HEK293 (cell line): ENCODE results near the gene PTK7.

ENCODE experiments used
- AEBP2 ChIP-seq: fragments of 450-650 bp; formaldehyde crosslinking; IDR thresholded peaks from 2 replicates; pipeline ENCODE4 v1.5.1; 2016; ENCODE audit warnings: missing biosample characterization, missing genetic modification characterization, borderline replicate concordance
- GFI1B ChIP-seq: fragments of 450-650 bp; formaldehyde crosslinking; IDR thresholded peaks from 2 replicates; pipeline ENCODE4 v1.5.1; 2016; ENCODE audit warnings: missing biosample characterization, missing genetic modification characterization
- HOXC10 ChIP-seq: sonication (generic); formaldehyde crosslinking; IDR thresholded peaks from 2 replicates; pipeline ENCODE4 v1.8.1; 2023; ENCODE audit warnings: mild to moderate bottlenecking, missing genetic modification reagents
- HOXD13 ChIP-seq: sonication (generic); formaldehyde crosslinking; IDR thresholded peaks from 2 replicates; pipeline ENCODE4 v1.8.0; 2022; ENCODE audit warnings: missing genetic modification reagents, borderline replicate concordance
- MYNN ChIP-seq: fragments of 450-650 bp; formaldehyde crosslinking; IDR thresholded peaks from 2 replicates; pipeline ENCODE4 v1.5.1; 2016; ENCODE audit warnings: missing biosample characterization, missing genetic modification characterization, borderline replicate concordance
- SCRT2 ChIP-seq: fragments of 450-650 bp; formaldehyde crosslinking; IDR thresholded peaks from 2 replicates; pipeline ENCODE4 v1.5.1; 2016; ENCODE audit warnings: missing biosample characterization, missing genetic modification characterization
- SETDB1 ChIP-seq: IDR thresholded peaks from one replicate; pipeline ENCODE4 v1.6.1; 2017; ENCODE audit warnings: mild to moderate bottlenecking, low read length, moderate library complexity, mixed read lengths; ENCODE audit not compliant: insufficient read length
- ZBTB10 ChIP-seq: fragments of 450-650 bp; formaldehyde crosslinking; IDR thresholded peaks from 2 replicates; pipeline ENCODE4 v1.5.1; 2016; ENCODE audit warnings: missing biosample characterization, missing genetic modification characterization
- ZBTB17 ChIP-seq: fragments of 450-650 bp; formaldehyde crosslinking; IDR thresholded peaks from 2 replicates; pipeline ENCODE4 v1.5.1; 2016; ENCODE audit warnings: missing biosample characterization, missing genetic modification characterization
- ZBTB44 ChIP-seq: fragments of 450-650 bp; IDR thresholded peaks from 2 replicates; pipeline ENCODE4 v1.5.1; 2018; ENCODE audit warnings: missing biosample characterization, mild to moderate bottlenecking, missing genetic modification characterization
- ZNF155 ChIP-seq: fragments of 450-650 bp; formaldehyde crosslinking; IDR thresholded peaks from 2 replicates; pipeline ENCODE4 v1.5.1; 2016; ENCODE audit warnings: missing biosample characterization, missing genetic modification characterization
- ZNF169 ChIP-seq: fragments of 450-650 bp; formaldehyde crosslinking; IDR thresholded peaks from 2 replicates; pipeline ENCODE4 v1.5.1; 2016; ENCODE audit warnings: missing biosample characterization, missing genetic modification characterization
- ZNF175 ChIP-seq: fragments of 450-650 bp; formaldehyde crosslinking; IDR thresholded peaks from 2 replicates; pipeline ENCODE4 v1.5.1; 2016; ENCODE audit warnings: missing biosample characterization, missing genetic modification characterization
- ZNF18 ChIP-seq: fragments of 450-650 bp; formaldehyde crosslinking; IDR thresholded peaks from 2 replicates; pipeline ENCODE4 v1.5.1; 2016; ENCODE audit warnings: missing biosample characterization, missing genetic modification characterization
- ZNF211 ChIP-seq: fragments of 450-650 bp; formaldehyde crosslinking; IDR thresholded peaks from 2 replicates; pipeline ENCODE4 v1.5.1; 2016; ENCODE audit warnings: low read depth, missing biosample characterization, missing genetic modification characterization
- ZNF26 ChIP-seq: fragments of 450-650 bp; formaldehyde crosslinking; IDR thresholded peaks from 2 replicates; pipeline ENCODE4 v1.5.1; 2016; ENCODE audit warnings: missing biosample characterization, missing genetic modification characterization
- ZNF341 ChIP-seq: fragments of 450-650 bp; formaldehyde crosslinking; IDR thresholded peaks from 2 replicates; pipeline ENCODE4; 2016; ENCODE audit warnings: low read depth, missing biosample characterization, missing genetic modification characterization
- ZNF449 ChIP-seq: fragments of 450-650 bp; formaldehyde crosslinking; IDR thresholded peaks from 2 replicates; pipeline ENCODE4 v1.5.1; 2017; ENCODE audit warnings: missing biosample characterization, mild to moderate bottlenecking, missing genetic modification characterization, moderate library complexity
- ZNF560 ChIP-seq: fragments of 450-650 bp; formaldehyde crosslinking; IDR thresholded peaks from 2 replicates; pipeline ENCODE4 v1.5.1; 2017; ENCODE audit warnings: missing biosample characterization, missing genetic modification characterization, borderline replicate concordance
- ZNF600 ChIP-seq: fragments of 450-650 bp; formaldehyde crosslinking; IDR thresholded peaks from 2 replicates; pipeline ENCODE4 v1.5.1; 2016; ENCODE audit warnings: missing biosample characterization, missing genetic modification characterization
- ZNF639 ChIP-seq: fragments of 450-650 bp; formaldehyde crosslinking; IDR thresholded peaks from 2 replicates; pipeline ENCODE4 v1.5.1; 2016; ENCODE audit warnings: missing biosample characterization, missing genetic modification characterization
- ZNF837 ChIP-seq: fragments of 450-650 bp; formaldehyde crosslinking; IDR thresholded peaks from 2 replicates; pipeline ENCODE4 v1.5.1; 2016; ENCODE audit warnings: missing biosample characterization, missing genetic modification characterization

The PTK7 gene

GRCh38 chr6:43052842-43053544 lies 23.1 kb upstream of the PTK7 start (continued):
- TF ChIP-seq AEBP2 (tag by site-specific recombination) (no peak), ZNF26 (tag by site-specific recombination) (no peak), ZNF175 (tag by site-specific recombination) (no peak), ZNF211 (no peak), HOXD13 (CRISPR knock-in tag) (0 out of 2 replicates have a peak, but pooled peaks have one; percentile 6), SCRT2 (tag by site-specific recombination) (peak; percentile 65; the same call in 1 of the 2 replicates), ZBTB44 (tag by site-specific recombination) (no peak), ZNF449 (no peak), SETDB1 (no peak), ZBTB10 (tag by site-specific recombination) (no peak), ZNF639 (tag by site-specific recombination) (no peak), ZNF18 (tag by site-specific recombination) (no peak), MYNN (tag by site-specific recombination) (peak; percentile 96), ZNF560 (tag by site-specific recombination) (no peak), ZBTB17 (tag by site-specific recombination) (peak; percentile 12), HOXC10 (CRISPR knock-in tag) (0 out of 2 replicates have a peak, but pooled peaks have one; percentile 47), ZNF837 (tag by site-specific recombination) (peak; percentile 64; the same call in 1 of the 2 replicates), ZNF169 (tag by site-specific recombination) (0 out of 2 replicates have a peak, but pooled peaks have one; percentile 14), GFI1B (tag by site-specific recombination) (no peak), ZNF341 (peak; percentile 41; the same call in 1 of the 2 replicates), ZNF600 (tag by site-specific recombination) (peak; percentile 94), ZNF155 (tag by site-specific recombination) (no peak)
